Right lobe of liver (tissue), 4 donors: ENCODE results near the gene FARS2.

Source experiments
- POLR2A ChIP-seq: fragments of 450-650 bp; IDR thresholded peaks from one replicate; pipeline ENCODE4 v1.6.1; 2017; ENCODE audit warnings: antibody characterized with exemption, mild to moderate bottlenecking
- TF ChIP-seq, protein P1 (sequence below), 4 donors: fragments of 200-600 bp in 3 of 4; fragments of 450-650 bp in 1 of 4; IDR thresholded peaks; one replicate each; pipeline versions ENCODE4 v1.5.1 to v1.8.0; 2016 to 2022; ENCODE audit warnings: antibody characterized with exemption in 4 of 4, mild to moderate bottlenecking in 2 of 4
- donor health status: DM: no; HTN: no; CAD: no.
- donor health status: DM: no; HTN: no; CAD: no.
- donor health status: DM: no; HTN: yes; CAD: no.

- TF ChIP-seq, protein P1, sequence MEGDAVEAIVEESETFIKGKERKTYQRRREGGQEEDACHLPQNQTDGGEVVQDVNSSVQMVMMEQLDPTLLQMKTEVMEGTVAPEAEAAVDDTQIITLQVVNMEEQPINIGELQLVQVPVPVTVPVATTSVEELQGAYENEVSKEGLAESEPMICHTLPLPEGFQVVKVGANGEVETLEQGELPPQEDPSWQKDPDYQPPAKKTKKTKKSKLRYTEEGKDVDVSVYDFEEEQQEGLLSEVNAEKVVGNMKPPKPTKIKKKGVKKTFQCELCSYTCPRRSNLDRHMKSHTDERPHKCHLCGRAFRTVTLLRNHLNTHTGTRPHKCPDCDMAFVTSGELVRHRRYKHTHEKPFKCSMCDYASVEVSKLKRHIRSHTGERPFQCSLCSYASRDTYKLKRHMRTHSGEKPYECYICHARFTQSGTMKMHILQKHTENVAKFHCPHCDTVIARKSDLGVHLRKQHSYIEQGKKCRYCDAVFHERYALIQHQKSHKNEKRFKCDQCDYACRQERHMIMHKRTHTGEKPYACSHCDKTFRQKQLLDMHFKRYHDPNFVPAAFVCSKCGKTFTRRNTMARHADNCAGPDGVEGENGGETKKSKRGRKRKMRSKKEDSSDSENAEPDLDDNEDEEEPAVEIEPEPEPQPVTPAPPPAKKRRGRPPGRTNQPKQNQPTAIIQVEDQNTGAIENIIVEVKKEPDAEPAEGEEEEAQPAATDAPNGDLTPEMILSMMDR (IDR thresholded peaks at IDR 0.05), result no peak
- TF ChIP-seq POLR2A, result no peak
Measured at GRCh38 chr6:5215799-5216198, 45.5 kb upstream of the FARS2 start.
